PC-9 (cell line): ENCODE measurements around the gene EEF2K. TPM values are rescaled to one million over a fixed set of nuclear protein-coding genes. Genes with fewer than 3 reads are reported as not detected.

ENCODE experiments used
- BruUV-seq: library from RNA; stranded (reverse); fragments of 400-500 nt; replicated peaks from 2 replicates; lab custom pipeline; 2021; lab: Mats Ljungman, UMichigan
- CTCF ChIA-PET: fragments of 300-600 bp; sonication (Branson Sonifier 250); formaldehyde crosslinking; loops from one replicate; lab custom pipeline; 2022; ENCODE audit warnings: antibody characterized with exemption; lab: Charles Lee
- POLR2A ChIA-PET: fragments of 300-600 bp; sonication (Branson Sonifier 250); formaldehyde crosslinking; loops from one replicate; lab custom pipeline; 2022; ENCODE audit warnings: antibody characterized with exemption; ENCODE audit not compliant: unreplicated experiment; lab: Charles Lee
- DNase-seq, 2 experiments: peaks; one replicate each; pipeline versions ENCODE4 v3.0.0 to v3.0.0-alpha.2; 2015 to 2022; ENCODE audit warnings: mixed read lengths in 1 of 2
- H2AFZ ChIP-seq: fragments of 200-600 bp; sonication (generic); 2 replicates; pipeline ENCODE4 v1.8.1; 2017; ENCODE audit warnings: antibody characterized with exemption
- H3F3A ChIP-seq: fragments of 200-600 bp; sonication (generic); 2 replicates; pipeline ENCODE4 v1.8.1; 2017; ENCODE audit warnings: antibody characterized with exemption, mild to moderate bottlenecking, low read depth; ENCODE audit not compliant: insufficient read depth
- H3K27ac ChIP-seq: fragments of 200-600 bp; sonication (generic); 2 replicates; pipeline ENCODE4 v1.6.1; 2016; ENCODE audit warnings: mixed run types
- H3K27me3 ChIP-seq: fragments of 200-600 bp; sonication (generic); 2 replicates; pipeline ENCODE4 v1.6.1; 2016; ENCODE audit warnings: low read depth, mixed run types; ENCODE audit not compliant: insufficient read depth
- H3K36me3 ChIP-seq: fragments of 200-600 bp; sonication (generic); 2 replicates; pipeline ENCODE4 v1.6.1; 2016; ENCODE audit warnings: low read depth, mixed run types
- H3K4me1 ChIP-seq: fragments of 200-600 bp; sonication (generic); replicated peaks from 2 replicates; pipeline ENCODE4 v1.6.1; 2016; ENCODE audit warnings: mixed run types; ENCODE audit not compliant: insufficient read depth
- H3K4me2 ChIP-seq: fragments of 200-600 bp; sonication (generic); 2 replicates; pipeline ENCODE4 v1.6.1; 2017; ENCODE audit warnings: mixed run types
- H3K4me3 ChIP-seq: fragments of 200-600 bp; sonication (generic); 2 replicates; pipeline ENCODE4 v1.6.1; 2016; ENCODE audit warnings: mixed run types
- H3K79me2 ChIP-seq: fragments of 200-600 bp; sonication (generic); 2 replicates; pipeline ENCODE4 v1.6.1; 2017; ENCODE audit warnings: low read depth, mixed run types
- H3K9me2 ChIP-seq: fragments of 200-600 bp; sonication (generic); 2 replicates; pipeline ENCODE4 v1.8.1; 2017; ENCODE audit warnings: mild to moderate bottlenecking; ENCODE audit not compliant: insufficient read depth
- H3K9me3 ChIP-seq: fragments of 200-600 bp; sonication (generic); 2 replicates; pipeline ENCODE4 v1.8.1; 2016; ENCODE audit warnings: low read depth; ENCODE audit not compliant: insufficient read depth
- H4K20me1 ChIP-seq: fragments of 200-600 bp; sonication (generic); 2 replicates; pipeline ENCODE4 v1.8.1; 2017; ENCODE audit not compliant: insufficient read depth
- CTCF ChIP-seq: fragments of 200-600 bp; sonication (generic); conservative IDR thresholded peaks from 2 replicates; pipeline ENCODE4 v1.6.1; 2017; ENCODE audit warnings: mixed run types, antibody characterized with exemption, mild to moderate bottlenecking, moderate library complexity
- EZH2 ChIP-seq: fragments of 200-600 bp; sonication (generic); IDR thresholded peaks from 2 replicates; pipeline ENCODE4 v1.8.0; 2017; ENCODE audit warnings: antibody characterized with exemption, low read depth
- intact Hi-C: fragments of 100-400 bp; cut with micrococcal nuclease; formaldehyde crosslinking; loops from one replicate; pipeline ENCODE4 v1.10.0; 2022; ENCODE audit not compliant: unreplicated experiment
- total RNA-seq: library from RNA; stranded (reverse); gene quantifications from 2 replicates; pipeline ENCODE4 v1.2.3, GENCODE V29; 2021

The EEF2K gene
- total RNA-seq, 1 experiment from 2014 or later: 29.8 TPM

DNA sequence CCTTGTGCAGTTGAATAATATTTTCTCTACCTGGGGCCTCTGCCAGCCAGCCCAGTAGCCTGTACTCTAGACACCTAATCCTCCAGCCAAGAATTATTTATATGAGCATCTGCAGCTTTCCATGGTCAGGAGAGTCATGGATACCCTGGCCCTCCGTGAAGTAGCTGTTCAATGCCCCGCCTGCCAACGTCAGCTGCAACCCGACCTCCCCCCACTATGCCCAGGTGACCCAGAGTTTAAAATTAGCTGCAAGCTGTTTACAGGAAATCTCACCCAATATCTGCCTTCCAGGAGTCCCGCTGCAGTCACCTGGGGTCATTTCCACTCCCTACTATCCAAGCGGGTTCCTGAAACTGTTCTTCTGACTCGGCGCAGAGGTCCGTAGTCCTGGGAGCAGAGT is 31.4 kb upstream of the EEF2K start:
- Histone ChIP-seq H3K27ac (no peak overlapping the region), H2AFZ (no peak overlapping the region), H3K9me2 (no peaks in the 10 kb centered on the region), H3K36me3 (no peaks in the 10 kb centered on the region), H4K20me1 (no peaks in the 10 kb centered on the region), H3K4me2 (no peak overlapping the region), H3K4me1 (no peaks in the 10 kb centered on the region), H3F3A (no peaks in the 10 kb centered on the region), H3K79me2 (no peaks in the 10 kb centered on the region), H3K27me3 (no peaks in the 10 kb centered on the region), H3K9me3 (no peaks in the 10 kb centered on the region), H3K4me3 (no peak overlapping the region)
- POLR2A ChIA-PET: no interaction called here
- intact Hi-C loops: no loop called here
- TF ChIP-seq CTCF (no peak), EZH2 (no peak)
- BruUV-seq: no TSS peak
- CTCF ChIA-PET: interaction anchor here (0.6 kb wide), 1 partner anchor 207 kb away, joined by 4 read pairs; no protein-coding TSS in a partner anchor
- no peak for DNase-seq

GRCh38 chr16:22177968-22178930 is 27.8 kb upstream of the EEF2K start:
- no peak overlapping the region for H2AFZ ChIP-seq
- ChIA-PET POLR2A (no interaction called here), CTCF (no interaction called here)
- H3K27ac ChIP-seq: no peak overlapping the region
- H4K20me1 ChIP-seq: no peaks in the 10 kb centered on the region
- no peaks in the 10 kb centered on the region for H3K9me2 ChIP-seq
- H3K79me2 ChIP-seq: no peaks in the 10 kb centered on the region
- no peaks in the 10 kb centered on the region for H3K4me1 ChIP-seq
- no peaks in the 10 kb centered on the region for H3K36me3 ChIP-seq
- intact Hi-C loops: no loop called here
- TF ChIP-seq CTCF: no peak
- TF ChIP-seq EZH2: no peak
- peaks cover 10% of the 10 kb centered on the region; the same call in 1 of the 2 replicates for H3K27me3 ChIP-seq
- no peak overlapping the region for H3K4me3 ChIP-seq
- H3F3A ChIP-seq: no peaks in the 10 kb centered on the region
- BruUV-seq: no TSS peak
- no peaks in the 10 kb centered on the region for H3K9me3 ChIP-seq
- H3K4me2 ChIP-seq: no peak overlapping the region
- DNase-seq: no peak

DNA sequence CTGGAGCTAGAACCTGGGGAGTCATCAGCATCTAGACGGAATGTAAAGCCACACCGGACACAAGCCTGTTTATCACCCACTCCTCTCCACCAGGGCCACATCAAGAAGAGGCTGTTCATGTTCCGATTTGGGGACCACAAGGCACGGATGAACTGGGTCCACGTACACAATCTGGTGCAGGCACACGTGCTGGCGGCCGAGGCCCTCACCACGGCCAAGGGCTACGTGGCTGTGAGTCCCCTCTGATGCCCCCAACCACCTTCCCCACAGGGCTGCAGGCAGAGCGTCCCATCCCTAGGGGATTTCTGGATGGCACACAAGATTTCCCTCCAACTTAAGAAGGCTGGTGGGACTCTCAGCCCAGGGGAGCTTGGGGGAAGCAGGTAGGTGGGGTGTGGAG is 24.7 kb upstream of the EEF2K start:
- POLR2A ChIA-PET: no interaction called here
- TF ChIP-seq EZH2: no peak
- TF ChIP-seq CTCF: no peak
- H2AFZ ChIP-seq: no peak overlapping the region
- H3K9me2 ChIP-seq: no peaks in the 10 kb centered on the region
- no peaks in the 10 kb centered on the region for H3F3A ChIP-seq
- H3K79me2 ChIP-seq: no peaks in the 10 kb centered on the region
- H3K9me3 ChIP-seq: no peaks in the 10 kb centered on the region
- H3K4me3 ChIP-seq: no peak overlapping the region
- H3K36me3 ChIP-seq: no peaks in the 10 kb centered on the region
- peaks cover 10% of the 10 kb centered on the region; the same call in 1 of the 2 replicates for H3K27me3 ChIP-seq
- no TSS peak for BruUV-seq
- CTCF ChIA-PET: no interaction called here
- no peaks in the 10 kb centered on the region for H3K4me1 ChIP-seq
- H3K27ac ChIP-seq: no peak overlapping the region
- no peak for DNase-seq
- intact Hi-C loops: no loop called here
- H3K4me2 ChIP-seq: no peak overlapping the region
- H4K20me1 ChIP-seq: no peaks in the 10 kb centered on the region
